GM19025 (cell line): ENCODE data around the gene CHKB.
A peak's percentile ranks its signal among the peaks of the same experiment; 100 is the strongest.

Experiments used
- ATAC-seq: cut with Tn5 transposase; IDR thresholded peaks from one replicate; pipeline ENCODE4 v1.9.1; 2021; ENCODE audit warnings: mild to moderate bottlenecking, low read depth, moderate library complexity; ENCODE audit not compliant: unreplicated experiment

Gene CHKB

GRCh38 chr22:50600967-50601668, 18.5 kb upstream of the CHKB start:
- no peak for ATAC-seq

GRCh38 chr22:50600538-50600937, 17.9 kb upstream of the CHKB start, which contains the start of gene MAPK8IP2:
TSS of gene MAPK8IP2 (plus strand) at chr22:50600793. CDS start at chr22:50600819, 26 bp downstream.
- no peak for ATAC-seq

- ATAC-seq = no peak
Measured at GRCh38 chr22:50599816-50600455, 17.3 kb upstream of the CHKB start.

GRCh38 chr22:50597097-50597496, 14.4 kb upstream of the CHKB start:
- no peak for ATAC-seq

- ATAC-seq = no peak
Measured at GRCh38 chr22:50595189-50595588, 12.5 kb upstream of the CHKB start.

- ATAC-seq = no peak
Measured at GRCh38 chr22:50587407-50587806, 4.8 kb upstream of the CHKB start.

GRCh38 chr22:50586416-50586815, 3.8 kb upstream of the CHKB start:
- ATAC-seq = no peak

- ATAC-seq = no peak
Measured at GRCh38 chr22:50585781-50586180, 3.1 kb upstream of the CHKB start.

GRCh38 chr22:50585238-50585637, 2.6 kb upstream of the CHKB start:
- ATAC-seq = no peak

GRCh38 chr22:50584106-50585096, 1.8 kb upstream of the CHKB start:
- no peak for ATAC-seq

GRCh38 chr22:50583294-50583861, 729 bp upstream of the CHKB start:
- peak; percentile 22 for ATAC-seq

GRCh38 chr22:50581950-50582492, 628 bp downstream of the CHKB start:
- no peak for ATAC-seq

- no peak for ATAC-seq
Measured at GRCh38 chr22:50581031-50581949, 1.4 kb downstream of the CHKB start.

GRCh38 chr22:50579752-50580151, 2.9 kb downstream of the CHKB start:
- no peak for ATAC-seq

GRCh38 chr22:50578776-50579310, 3.8 kb downstream of the CHKB start:
- no peak for ATAC-seq

GRCh38 chr22:50577987-50578775, 4.5 kb downstream of the CHKB start, which contains the start of gene CPT1B:
TSS of gene CPT1B (minus strand) at chr22:50578427. CDS start at chr22:50577915, 512 bp downstream.
- no peak for ATAC-seq

- ATAC-seq = no peak
Measured at GRCh38 chr22:50577697-50577986, 5.0 kb downstream of the CHKB start.
